HEK293 (cell line): ENCODE measurements around the gene SYNPO2.

ENCODE experiments used
- CTCF ChIA-PET: fragments of 350-600 bp; formaldehyde crosslinking; extraction: SDS; loops from one replicate; lab custom pipeline; 2021; ENCODE audit warnings: antibody characterized with exemption; lab: Yijun Ruan, JAX
- POLR2A ChIA-PET: fragments of 300-600 bp; formaldehyde crosslinking; extraction: SDS; loops from one replicate; lab custom pipeline; 2020; ENCODE audit warnings: antibody characterized with exemption, inconsistent platforms; lab: Yijun Ruan, JAX
- H3K27ac ChIP-seq: fragments of 200-500 bp; sonication (Bioruptor generic); 2 replicates; pipeline ENCODE4 v1.5.1; 2014; ENCODE audit warnings: low read depth, low read length, control low read depth, inconsistent platforms; ENCODE audit errors: extremely low read depth
- H3K36me3 ChIP-seq, 2 experiments: fragments of 200-500 bp in 1 of 2; sonication (Bioruptor generic) in 1 of 2; 1 replicate in 1 of 2; 2 replicates in 1 of 2; pipeline ENCODE4 v1.5.1; 2014 to 2017; ENCODE audit warnings: inconsistent platforms in 2 of 2, low read length in 2 of 2; ENCODE audit not compliant: control insufficient read depth in 2 of 2, insufficient read depth in 1 of 2
- H3K4me1 ChIP-seq: fragments of 200-500 bp; sonication (Bioruptor generic); 2 replicates; pipeline ENCODE4 v1.5.1; 2014; ENCODE audit warnings: mild to moderate bottlenecking, low read length, inconsistent platforms; ENCODE audit not compliant: control insufficient read depth, insufficient read depth
- H3K4me3 ChIP-seq: 2 replicates; pipeline ENCODE4 v1.5.1; 2011; ENCODE audit warnings: low read depth, mild to moderate bottlenecking, control low read depth, low read length, moderate library complexity
- H3K9me3 ChIP-seq: fragments of 200-500 bp; sonication (Bioruptor generic); 2 replicates; pipeline ENCODE4 v1.5.1; 2014; ENCODE audit warnings: low read depth, low read length, inconsistent platforms; ENCODE audit not compliant: control insufficient read depth, insufficient read depth
- SETDB1 ChIP-seq: IDR thresholded peaks from one replicate; pipeline ENCODE4 v1.6.1; 2017; ENCODE audit warnings: mild to moderate bottlenecking, low read length, moderate library complexity, mixed read lengths; ENCODE audit not compliant: insufficient read length
- ZBTB21 ChIP-seq: fragments of 450-650 bp; formaldehyde crosslinking; IDR thresholded peaks from 2 replicates; pipeline ENCODE4 v1.5.1; 2017; ENCODE audit warnings: missing biosample characterization, missing genetic modification characterization
- ZBTB44 ChIP-seq: fragments of 450-650 bp; IDR thresholded peaks from 2 replicates; pipeline ENCODE4 v1.5.1; 2018; ENCODE audit warnings: missing biosample characterization, mild to moderate bottlenecking, missing genetic modification characterization
- ZFP69B ChIP-seq: fragments of 450-650 bp; formaldehyde crosslinking; IDR thresholded peaks from 2 replicates; pipeline ENCODE4 v1.5.1; 2016; ENCODE audit warnings: missing biosample characterization, missing genetic modification characterization
- ZNF132 ChIP-seq: fragments of 450-650 bp; formaldehyde crosslinking; IDR thresholded peaks from 2 replicates; pipeline ENCODE4 v1.5.1; 2017; ENCODE audit warnings: missing biosample characterization, missing genetic modification characterization, borderline replicate concordance
- ZNF148 ChIP-seq: fragments of 450-650 bp; formaldehyde crosslinking; IDR thresholded peaks from 2 replicates; pipeline ENCODE4 v1.5.0; 2017; ENCODE audit warnings: missing biosample characterization, missing genetic modification characterization, borderline replicate concordance
- ZNF18 ChIP-seq: fragments of 450-650 bp; formaldehyde crosslinking; IDR thresholded peaks from 2 replicates; pipeline ENCODE4 v1.5.1; 2016; ENCODE audit warnings: missing biosample characterization, missing genetic modification characterization
- ZNF354C ChIP-seq: fragments of 450-650 bp; formaldehyde crosslinking; IDR thresholded peaks from 2 replicates; pipeline ENCODE4 v1.5.1; 2016; ENCODE audit warnings: missing biosample characterization, missing genetic modification characterization, low read depth, borderline replicate concordance
- ZNF391 ChIP-seq: fragments of 450-650 bp; formaldehyde crosslinking; IDR thresholded peaks from 2 replicates; pipeline ENCODE4 v1.5.1; 2016; ENCODE audit warnings: low read depth, missing biosample characterization, missing genetic modification characterization, borderline replicate concordance
- ZNF394 ChIP-seq: fragments of 450-650 bp; formaldehyde crosslinking; IDR thresholded peaks from 2 replicates; pipeline ENCODE4 v1.5.1; 2016; ENCODE audit warnings: missing biosample characterization, missing genetic modification characterization, mild to moderate bottlenecking, moderate library complexity, borderline replicate concordance
- ZNF561 ChIP-seq: fragments of 450-650 bp; IDR thresholded peaks from 2 replicates; pipeline ENCODE4 v1.5.1; 2018; ENCODE audit warnings: missing biosample characterization, missing genetic modification characterization, borderline replicate concordance
- ZNF596 ChIP-seq: fragments of 450-650 bp; IDR thresholded peaks from 2 replicates; pipeline ENCODE4 v1.5.0; 2018; ENCODE audit warnings: missing biosample characterization, mild to moderate bottlenecking, missing genetic modification characterization, moderate library complexity
- ZNF658 ChIP-seq: fragments of 450-650 bp; formaldehyde crosslinking; IDR thresholded peaks from 2 replicates; pipeline ENCODE4; 2016; ENCODE audit warnings: missing biosample characterization, missing genetic modification characterization
- ZNF707 ChIP-seq: fragments of 450-650 bp; formaldehyde crosslinking; IDR thresholded peaks from 2 replicates; pipeline ENCODE4 v1.5.1; 2016; ENCODE audit warnings: missing biosample characterization, missing genetic modification characterization
- ZNF768 ChIP-seq: fragments of 450-650 bp; formaldehyde crosslinking; IDR thresholded peaks from 2 replicates; pipeline ENCODE4 v1.5.1; 2018; ENCODE audit warnings: missing biosample characterization, mild to moderate bottlenecking, missing genetic modification characterization
- TF ChIP-seq, protein P1 (sequence below): fragments of 450-650 bp; formaldehyde crosslinking; IDR thresholded peaks from 2 replicates; pipeline ENCODE4 v1.5.1; 2016; ENCODE audit warnings: missing biosample characterization, missing genetic modification characterization
- TF ChIP-seq, protein P2 (sequence below): fragments of 450-650 bp; formaldehyde crosslinking; IDR thresholded peaks from 2 replicates; pipeline ENCODE4 v1.5.1; 2016; ENCODE audit warnings: missing biosample characterization, missing genetic modification characterization
- TF ChIP-seq, protein P3 (sequence below): fragments of 450-650 bp; formaldehyde crosslinking; IDR thresholded peaks from 2 replicates; pipeline ENCODE4 v1.5.1; 2017; ENCODE audit warnings: missing biosample characterization, missing genetic modification characterization

Gene SYNPO2

DNA sequence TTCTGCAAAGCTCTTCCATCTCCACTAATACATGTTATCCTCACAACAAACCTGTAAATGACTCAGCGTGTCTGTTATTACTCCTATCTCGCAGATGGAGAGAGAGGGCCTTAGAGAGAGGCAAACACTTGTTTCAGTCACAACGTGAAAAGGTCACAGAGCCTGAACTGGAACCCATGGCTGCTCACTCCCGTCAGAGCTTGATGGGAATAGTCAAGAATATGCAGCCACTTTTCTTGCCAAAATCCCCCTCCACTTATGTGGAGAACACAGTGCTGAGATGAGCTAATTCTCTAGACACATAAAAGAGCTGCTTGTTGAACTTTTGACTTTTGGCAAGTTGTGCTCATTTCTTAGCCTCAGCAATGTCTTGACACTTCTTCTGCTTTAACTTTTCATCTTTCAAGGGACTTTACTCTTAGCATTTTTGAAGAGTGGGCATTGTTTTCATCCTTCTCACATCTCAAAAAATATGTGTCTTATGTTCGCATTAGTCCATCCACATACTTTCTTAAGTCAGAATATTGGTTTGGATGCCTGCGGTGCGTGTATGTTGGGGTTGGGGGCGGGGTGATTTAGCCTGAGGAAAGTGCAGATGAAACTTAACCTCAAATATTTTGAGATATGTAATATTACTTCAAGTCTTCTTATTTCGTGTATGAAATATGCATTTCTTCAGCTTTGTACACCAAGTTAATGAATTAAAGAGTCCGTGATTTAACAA lies 69.2 kb downstream of the SYNPO2 start:
- Histone ChIP-seq H3K4me1 (no peaks in the 10 kb centered on the region), H3K27ac (no peak overlapping the region), H3K4me3 (no peak overlapping the region), H3K36me3 (no peaks in the 10 kb centered on the region), H3K9me3 (no peaks in the 10 kb centered on the region)
- CTCF ChIA-PET = interaction anchor here (1.0 kb wide), 1 partner anchor 11 kb away, joined by 3 read pairs; no protein-coding TSS in a partner anchor
- POLR2A ChIA-PET = no interaction called here
- TF ChIP-seq, protein P1, sequence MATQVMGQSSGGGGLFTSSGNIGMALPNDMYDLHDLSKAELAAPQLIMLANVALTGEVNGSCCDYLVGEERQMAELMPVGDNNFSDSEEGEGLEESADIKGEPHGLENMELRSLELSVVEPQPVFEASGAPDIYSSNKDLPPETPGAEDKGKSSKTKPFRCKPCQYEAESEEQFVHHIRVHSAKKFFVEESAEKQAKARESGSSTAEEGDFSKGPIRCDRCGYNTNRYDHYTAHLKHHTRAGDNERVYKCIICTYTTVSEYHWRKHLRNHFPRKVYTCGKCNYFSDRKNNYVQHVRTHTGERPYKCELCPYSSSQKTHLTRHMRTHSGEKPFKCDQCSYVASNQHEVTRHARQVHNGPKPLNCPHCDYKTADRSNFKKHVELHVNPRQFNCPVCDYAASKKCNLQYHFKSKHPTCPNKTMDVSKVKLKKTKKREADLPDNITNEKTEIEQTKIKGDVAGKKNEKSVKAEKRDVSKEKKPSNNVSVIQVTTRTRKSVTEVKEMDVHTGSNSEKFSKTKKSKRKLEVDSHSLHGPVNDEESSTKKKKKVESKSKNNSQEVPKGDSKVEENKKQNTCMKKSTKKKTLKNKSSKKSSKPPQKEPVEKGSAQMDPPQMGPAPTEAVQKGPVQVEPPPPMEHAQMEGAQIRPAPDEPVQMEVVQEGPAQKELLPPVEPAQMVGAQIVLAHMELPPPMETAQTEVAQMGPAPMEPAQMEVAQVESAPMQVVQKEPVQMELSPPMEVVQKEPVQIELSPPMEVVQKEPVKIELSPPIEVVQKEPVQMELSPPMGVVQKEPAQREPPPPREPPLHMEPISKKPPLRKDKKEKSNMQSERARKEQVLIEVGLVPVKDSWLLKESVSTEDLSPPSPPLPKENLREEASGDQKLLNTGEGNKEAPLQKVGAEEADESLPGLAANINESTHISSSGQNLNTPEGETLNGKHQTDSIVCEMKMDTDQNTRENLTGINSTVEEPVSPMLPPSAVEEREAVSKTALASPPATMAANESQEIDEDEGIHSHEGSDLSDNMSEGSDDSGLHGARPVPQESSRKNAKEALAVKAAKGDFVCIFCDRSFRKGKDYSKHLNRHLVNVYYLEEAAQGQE = no peak
- TF ChIP-seq ZNF596 (tag by site-specific recombination) (no peak), ZFP69B (no peak), ZNF658 (tag by site-specific recombination) (no peak), ZNF394 (tag by site-specific recombination) (no peak), ZNF561 (no peak), ZBTB44 (tag by site-specific recombination) (no peak), SETDB1 (no peak), ZNF391 (tag by site-specific recombination) (no peak), ZNF707 (tag by site-specific recombination) (no peak), ZNF354C (tag by site-specific recombination) (no peak), ZNF132 (no peak), ZNF768 (no peak), ZBTB21 (tag by site-specific recombination) (no peak), ZNF148 (tag by site-specific recombination) (no peak), ZNF18 (tag by site-specific recombination) (no peak)
- TF ChIP-seq, protein P2, sequence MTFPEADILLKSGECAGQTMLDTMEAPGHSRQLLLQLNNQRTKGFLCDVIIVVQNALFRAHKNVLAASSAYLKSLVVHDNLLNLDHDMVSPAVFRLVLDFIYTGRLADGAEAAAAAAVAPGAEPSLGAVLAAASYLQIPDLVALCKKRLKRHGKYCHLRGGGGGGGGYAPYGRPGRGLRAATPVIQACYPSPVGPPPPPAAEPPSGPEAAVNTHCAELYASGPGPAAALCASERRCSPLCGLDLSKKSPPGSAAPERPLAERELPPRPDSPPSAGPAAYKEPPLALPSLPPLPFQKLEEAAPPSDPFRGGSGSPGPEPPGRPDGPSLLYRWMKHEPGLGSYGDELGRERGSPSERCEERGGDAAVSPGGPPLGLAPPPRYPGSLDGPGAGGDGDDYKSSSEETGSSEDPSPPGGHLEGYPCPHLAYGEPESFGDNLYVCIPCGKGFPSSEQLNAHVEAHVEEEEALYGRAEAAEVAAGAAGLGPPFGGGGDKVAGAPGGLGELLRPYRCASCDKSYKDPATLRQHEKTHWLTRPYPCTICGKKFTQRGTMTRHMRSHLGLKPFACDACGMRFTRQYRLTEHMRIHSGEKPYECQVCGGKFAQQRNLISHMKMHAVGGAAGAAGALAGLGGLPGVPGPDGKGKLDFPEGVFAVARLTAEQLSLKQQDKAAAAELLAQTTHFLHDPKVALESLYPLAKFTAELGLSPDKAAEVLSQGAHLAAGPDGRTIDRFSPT = no peak
- TF ChIP-seq, protein P3, sequence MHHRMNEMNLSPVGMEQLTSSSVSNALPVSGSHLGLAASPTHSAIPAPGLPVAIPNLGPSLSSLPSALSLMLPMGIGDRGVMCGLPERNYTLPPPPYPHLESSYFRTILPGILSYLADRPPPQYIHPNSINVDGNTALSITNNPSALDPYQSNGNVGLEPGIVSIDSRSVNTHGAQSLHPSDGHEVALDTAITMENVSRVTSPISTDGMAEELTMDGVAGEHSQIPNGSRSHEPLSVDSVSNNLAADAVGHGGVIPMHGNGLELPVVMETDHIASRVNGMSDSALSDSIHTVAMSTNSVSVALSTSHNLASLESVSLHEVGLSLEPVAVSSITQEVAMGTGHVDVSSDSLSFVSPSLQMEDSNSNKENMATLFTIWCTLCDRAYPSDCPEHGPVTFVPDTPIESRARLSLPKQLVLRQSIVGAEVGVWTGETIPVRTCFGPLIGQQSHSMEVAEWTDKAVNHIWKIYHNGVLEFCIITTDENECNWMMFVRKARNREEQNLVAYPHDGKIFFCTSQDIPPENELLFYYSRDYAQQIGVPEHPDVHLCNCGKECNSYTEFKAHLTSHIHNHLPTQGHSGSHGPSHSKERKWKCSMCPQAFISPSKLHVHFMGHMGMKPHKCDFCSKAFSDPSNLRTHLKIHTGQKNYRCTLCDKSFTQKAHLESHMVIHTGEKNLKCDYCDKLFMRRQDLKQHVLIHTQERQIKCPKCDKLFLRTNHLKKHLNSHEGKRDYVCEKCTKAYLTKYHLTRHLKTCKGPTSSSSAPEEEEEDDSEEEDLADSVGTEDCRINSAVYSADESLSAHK = no peak
